Mesenchymal stem cell (in vitro differentiated cells and primary cell): ENCODE results near the gene PRORP.

Experiments used
- DNase-seq: peaks from one replicate; pipeline ENCODE4 v3.0.0-alpha.2; 2013
- H2AFZ ChIP-seq: one replicate; pipeline ENCODE4 v1.6.1; 2013; ENCODE audit warnings: low read depth, mild to moderate bottlenecking, control low read depth, inconsistent platforms, low read length, moderate library complexity
- H2AK5ac ChIP-seq: 2 replicates; pipeline ENCODE4 v1.6.1; 2013; ENCODE audit warnings: low read length, moderate library complexity, mild to moderate bottlenecking, inconsistent platforms; ENCODE audit not compliant: severe bottlenecking
- H2BK120ac ChIP-seq: one replicate; pipeline ENCODE4 v1.6.1; 2013; ENCODE audit warnings: low read depth, mild to moderate bottlenecking, inconsistent platforms, low read length, moderate library complexity
- H2BK12ac ChIP-seq, 2 experiments: one replicate each; pipeline ENCODE4 v1.6.1; 2013; ENCODE audit warnings: inconsistent platforms in 2 of 2, low read length in 2 of 2, mild to moderate bottlenecking in 2 of 2, moderate library complexity in 2 of 2, control low read depth in 1 of 2
- H2BK15ac ChIP-seq: one replicate; pipeline ENCODE4 v1.6.1; 2013; ENCODE audit warnings: mild to moderate bottlenecking, low read depth, inconsistent platforms; ENCODE audit not compliant: poor library complexity, severe bottlenecking
- H2BK5ac ChIP-seq: 2 replicates; pipeline ENCODE4 v1.6.1; 2013; ENCODE audit warnings: low read depth, mild to moderate bottlenecking, low read length, control low read depth, inconsistent platforms; ENCODE audit not compliant: poor library complexity, severe bottlenecking
- H3K14ac ChIP-seq, 2 experiments: one replicate each; pipeline ENCODE4 v1.6.1; 2013; ENCODE audit warnings: inconsistent platforms in 2 of 2, low read length in 2 of 2, control low read depth in 1 of 2, mild to moderate bottlenecking in 1 of 2, moderate library complexity in 1 of 2
- H3K18ac ChIP-seq, 2 experiments: one replicate each; pipeline ENCODE4 v1.6.1; 2013; ENCODE audit warnings: inconsistent platforms in 2 of 2, low read length in 2 of 2, control low read depth in 1 of 2, low read depth in 1 of 2, mild to moderate bottlenecking in 1 of 2
- H3K23ac ChIP-seq, 2 experiments: one replicate each; pipeline ENCODE4 v1.6.1; 2013; ENCODE audit warnings: inconsistent platforms in 2 of 2, low read length in 2 of 2, mild to moderate bottlenecking in 2 of 2, moderate library complexity in 2 of 2, control low read depth in 1 of 2
- H3K27ac ChIP-seq: 2 replicates; pipeline ENCODE4 v1.5.1; 2013; ENCODE audit warnings: mild to moderate bottlenecking, moderate library complexity, low read length, control low read depth, inconsistent platforms; ENCODE audit not compliant: poor library complexity, severe bottlenecking
- H3K27me3 ChIP-seq, 2 experiments: 2 replicates each; pipeline versions ENCODE4 v1.6.1 to v1.7.0; 2013; ENCODE audit warnings: low read length in 2 of 2, mild to moderate bottlenecking in 2 of 2, moderate library complexity in 2 of 2, control low read depth in 1 of 2, inconsistent platforms in 1 of 2; ENCODE audit not compliant: control insufficient read depth in 1 of 2, insufficient read depth in 1 of 2
- H3K36me3 ChIP-seq, 2 experiments: 2 replicates each; pipeline versions ENCODE4 v1.6.1 to v1.7.0; 2013; ENCODE audit warnings: low read length in 2 of 2, control low read depth in 1 of 2, inconsistent platforms in 1 of 2, low read depth in 1 of 2, mild to moderate bottlenecking in 1 of 2; ENCODE audit not compliant: insufficient read depth in 2 of 2, control insufficient read depth in 1 of 2
- H3K4ac ChIP-seq, 2 experiments: one replicate each; pipeline ENCODE4 v1.6.1; 2013; ENCODE audit warnings: inconsistent platforms in 2 of 2, low read length in 2 of 2, mild to moderate bottlenecking in 2 of 2, moderate library complexity in 2 of 2, control low read depth in 1 of 2, low read depth in 1 of 2
- H3K4me1 ChIP-seq: 2 replicates; pipeline ENCODE4 v1.6.1; 2013; ENCODE audit warnings: low read depth, low read length, control low read depth; ENCODE audit not compliant: control insufficient read depth, insufficient read depth
- H3K4me2 ChIP-seq: 2 replicates; pipeline ENCODE4 v1.6.1; 2013; ENCODE audit warnings: low read length, mild to moderate bottlenecking, inconsistent platforms; ENCODE audit not compliant: poor library complexity, severe bottlenecking
- H3K4me3 ChIP-seq, 2 experiments: 2 replicates each; pipeline versions ENCODE4 v1.5.1 to v1.7.0; 2013; ENCODE audit warnings: low read length in 2 of 2, mild to moderate bottlenecking in 2 of 2, control low read depth in 1 of 2, low read depth in 1 of 2; ENCODE audit not compliant: insufficient read depth in 1 of 2
- H3K79me1 ChIP-seq: replicated peaks from 2 replicates; pipeline ENCODE4 v1.6.1; 2013; ENCODE audit warnings: mild to moderate bottlenecking, control low read depth, low read length, inconsistent platforms; ENCODE audit not compliant: poor library complexity, severe bottlenecking
- H3K9ac ChIP-seq: 2 replicates; pipeline ENCODE4 v1.7.0; 2013; ENCODE audit warnings: mild to moderate bottlenecking, low read length, moderate library complexity
- H3K9me3 ChIP-seq: 2 replicates; pipeline ENCODE4 v1.7.0; 2013; ENCODE audit warnings: mild to moderate bottlenecking, low read length; ENCODE audit not compliant: control insufficient read depth
- H4K8ac ChIP-seq: one replicate; pipeline ENCODE4 v1.6.1; 2013; ENCODE audit warnings: inconsistent platforms, mild to moderate bottlenecking, low read length, moderate library complexity
- H4K91ac ChIP-seq: one replicate; pipeline ENCODE4 v1.6.1; 2013; ENCODE audit warnings: mild to moderate bottlenecking, low read length, inconsistent platforms
- WGBS: methylation state at CpG from one replicate; pipeline ENCODE4 v1.1.7; 2013; ENCODE audit warnings: mixed read lengths; 5-methylcytosine and 5-hydroxymethylcytosine counted together

Gene PRORP

DNA sequence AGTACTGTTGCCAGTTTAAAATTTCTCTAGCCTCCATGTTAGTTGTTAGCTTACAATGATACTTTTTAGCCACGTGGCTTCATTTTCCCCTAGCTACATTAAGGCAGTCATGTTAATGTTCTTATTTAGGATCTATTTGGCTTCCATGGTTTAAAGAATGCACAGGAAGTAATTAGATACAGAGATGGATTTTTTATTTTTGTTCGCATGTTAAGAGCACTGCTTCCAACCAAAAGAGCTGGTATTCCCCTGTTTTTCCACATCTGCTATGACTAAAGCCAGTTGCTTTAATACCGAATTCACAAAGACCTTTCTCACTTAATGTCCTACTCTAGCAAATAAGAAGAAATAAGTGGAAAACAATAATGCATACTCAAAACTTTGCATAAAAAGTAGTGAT is 45.1 kb downstream of the PRORP start:
- Histone ChIP-seq H3K4me1 (no peaks in the 10 kb centered on the region), H2BK12ac (no peak overlapping the region), H2BK5ac (no peak overlapping the region), H3K14ac (no peak overlapping the region), H2BK120ac (no peak overlapping the region), H3K36me3 (peaks cover 0 to 22% of the 10 kb centered on the region in 2 experiments), H3K9ac (no peak overlapping the region), H2BK15ac (no peak overlapping the region), H2AFZ (no peak overlapping the region), H3K18ac (no peak overlapping the region), H3K4me3 (no peak overlapping the region), H4K91ac (no peak overlapping the region), H2AK5ac (no peak overlapping the region), H3K79me1 (peaks cover 14% of the 10 kb centered on the region), H3K4me2 (no peak overlapping the region), H3K9me3 (no peaks in the 10 kb centered on the region), H4K8ac (no peak overlapping the region), H3K23ac (no peak overlapping the region), H3K4ac (no peak overlapping the region), H3K27me3 (no peaks in the 10 kb centered on the region), H3K27ac (no peak overlapping the region)
- no peak for DNase-seq
- WGBS: no CpG with 5 or more reads among the region's 3 CpGs
